Ascending aorta (tissue), 2 donors: ENCODE data around the gene PTTG1. TPM values are rescaled to one million over a fixed set of nuclear protein-coding genes. Genes with fewer than 3 reads are reported as not detected.

Experiments
- DNase-seq, 2 donors: peaks; one replicate each; pipeline ENCODE4 v3.0.0-alpha.2; 2019; ENCODE audit warnings: low spot score in 2 of 2
- H3K27ac ChIP-seq, 2 donors: fragments of 200-600 bp; sonication (generic); one replicate each; pipeline ENCODE4 v1.5.1; 2016 to 2017; ENCODE audit warnings: mild to moderate bottlenecking in 1 of 2
- H3K27me3 ChIP-seq: fragments of 200-600 bp; sonication (generic); one replicate; pipeline ENCODE4 v1.5.1; 2017
- H3K36me3 ChIP-seq, 2 donors: fragments of 200-600 bp; sonication (generic); one replicate each; pipeline ENCODE4 v1.5.1; 2016
- H3K4me1 ChIP-seq, 2 donors: fragments of 200-600 bp; sonication (generic); one replicate each; pipeline ENCODE4 v1.5.1; 2016 to 2017; ENCODE audit warnings: mild to moderate bottlenecking in 1 of 2
- H3K4me3 ChIP-seq, 2 donors: fragments of 200-600 bp; sonication (generic); one replicate each; pipeline ENCODE4 v1.5.1; 2016 to 2017; ENCODE audit warnings: mild to moderate bottlenecking in 1 of 2
- H3K9me3 ChIP-seq, 2 donors: fragments of 200-600 bp; sonication (generic); one replicate each; pipeline ENCODE4 v1.5.1; 2016
- intact Hi-C: fragments of 100-400 bp; cut with DNase I; formaldehyde crosslinking; loops from one replicate; pipeline ENCODE4 v1.15.1; 2023
- total RNA-seq: library from RNA; depleted of rRNA; stranded (reverse); fragments of >200 nt; gene quantifications from one replicate; pipeline ENCODE4 v1.1.0, GENCODE V29; 2016
- TF ChIP-seq, protein P1 (sequence below), 3 experiments: fragments of 200-600 bp in 2 of 3; fragments of 450-650 bp in 1 of 3; sonication (generic) in 2 of 3; IDR thresholded peaks; one replicate each; pipeline ENCODE4 v1.5.1; 2016 to 2019; ENCODE audit warnings: antibody characterized with exemption in 3 of 3, mild to moderate bottlenecking in 1 of 3, moderate library complexity in 1 of 3

Gene PTTG1
- total RNA-seq, 1 donor from 2014 or later, result 8.6 TPM

DNA sequence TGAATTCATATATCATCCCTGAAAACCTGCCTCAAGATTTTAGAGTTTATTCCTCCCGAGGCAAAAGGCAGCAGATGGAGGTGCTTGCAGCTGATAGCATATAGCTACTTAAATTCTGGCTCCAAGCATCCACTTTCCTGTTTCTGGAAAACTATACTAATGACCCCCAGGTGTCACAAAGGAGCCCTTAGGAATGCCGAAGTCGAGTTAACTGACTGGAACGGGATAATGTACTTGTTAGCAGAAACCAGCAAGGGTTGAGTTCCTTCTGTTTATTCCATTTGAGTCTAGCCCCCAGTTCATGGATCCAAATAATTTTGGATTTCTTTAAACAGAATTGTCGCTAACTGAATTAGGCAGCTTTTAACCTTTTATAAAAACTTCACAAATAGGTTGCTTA is 44.5 kb downstream of the PTTG1 start:
- H3K27ac ChIP-seq, result peak overlapping the region; percentile 21 to 72
- DNase-seq, result no peak
- no peaks in the 10 kb centered on the region for H3K36me3 ChIP-seq
- intact Hi-C loops, result no loop called here
- no peaks in the 10 kb centered on the region for H3K9me3 ChIP-seq
- H3K4me3 ChIP-seq, result no peak overlapping the region
- H3K4me1 ChIP-seq, result peaks cover 0 to 9% of the 10 kb centered on the region in 2 donors
- TF ChIP-seq, protein P1, sequence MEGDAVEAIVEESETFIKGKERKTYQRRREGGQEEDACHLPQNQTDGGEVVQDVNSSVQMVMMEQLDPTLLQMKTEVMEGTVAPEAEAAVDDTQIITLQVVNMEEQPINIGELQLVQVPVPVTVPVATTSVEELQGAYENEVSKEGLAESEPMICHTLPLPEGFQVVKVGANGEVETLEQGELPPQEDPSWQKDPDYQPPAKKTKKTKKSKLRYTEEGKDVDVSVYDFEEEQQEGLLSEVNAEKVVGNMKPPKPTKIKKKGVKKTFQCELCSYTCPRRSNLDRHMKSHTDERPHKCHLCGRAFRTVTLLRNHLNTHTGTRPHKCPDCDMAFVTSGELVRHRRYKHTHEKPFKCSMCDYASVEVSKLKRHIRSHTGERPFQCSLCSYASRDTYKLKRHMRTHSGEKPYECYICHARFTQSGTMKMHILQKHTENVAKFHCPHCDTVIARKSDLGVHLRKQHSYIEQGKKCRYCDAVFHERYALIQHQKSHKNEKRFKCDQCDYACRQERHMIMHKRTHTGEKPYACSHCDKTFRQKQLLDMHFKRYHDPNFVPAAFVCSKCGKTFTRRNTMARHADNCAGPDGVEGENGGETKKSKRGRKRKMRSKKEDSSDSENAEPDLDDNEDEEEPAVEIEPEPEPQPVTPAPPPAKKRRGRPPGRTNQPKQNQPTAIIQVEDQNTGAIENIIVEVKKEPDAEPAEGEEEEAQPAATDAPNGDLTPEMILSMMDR (IDR thresholded peaks at IDR 0.05), result no peak
- H3K27me3 ChIP-seq, result no peaks in the 10 kb centered on the region

DNA sequence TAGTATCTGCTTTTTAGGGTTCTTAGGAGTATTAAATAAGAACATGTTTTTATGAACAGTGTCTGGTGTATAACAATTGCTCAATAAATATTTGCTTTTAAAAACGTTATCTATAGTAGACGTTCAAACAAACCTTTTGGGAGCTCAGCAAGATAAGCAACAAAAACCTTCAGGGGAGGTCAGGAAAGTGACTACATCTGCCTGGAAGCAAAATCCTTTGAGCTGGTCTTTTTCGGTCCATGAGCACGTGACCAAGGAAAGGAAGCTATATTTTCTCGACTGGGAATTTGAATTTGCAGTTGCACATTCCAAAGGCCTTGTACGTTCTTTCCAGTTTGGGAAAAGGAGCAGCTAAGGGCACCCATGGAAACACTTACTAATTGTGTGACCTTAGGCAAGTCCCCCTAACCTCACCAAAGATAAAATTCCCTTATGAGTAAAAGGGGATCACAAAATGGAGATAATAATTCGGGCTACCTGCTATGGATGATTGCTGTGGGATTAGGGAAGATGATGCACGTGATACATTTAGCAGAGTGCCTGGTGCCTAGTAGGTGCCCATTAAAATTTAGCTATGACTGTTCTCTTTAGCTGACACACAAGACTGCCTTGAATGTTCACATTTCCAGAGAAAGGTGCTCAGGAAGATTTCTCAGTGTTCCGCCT is 45.4 kb downstream of the PTTG1 start:
- H3K27me3 ChIP-seq, result no peaks in the 10 kb centered on the region
- H3K9me3 ChIP-seq, result no peaks in the 10 kb centered on the region
- no peak for DNase-seq
- TF ChIP-seq, protein P1 (IDR thresholded peaks at IDR 0.05), result no peak
- peaks cover 0 to 9% of the 10 kb centered on the region in 2 donors for H3K4me1 ChIP-seq
- H3K27ac ChIP-seq, result peak overlapping the region; percentile 21 to 72
- intact Hi-C loops, result no loop called here
- peak overlapping the region in 1 of 2 donors; percentile 47 for H3K4me3 ChIP-seq
- H3K36me3 ChIP-seq, result no peaks in the 10 kb centered on the region

DNA sequence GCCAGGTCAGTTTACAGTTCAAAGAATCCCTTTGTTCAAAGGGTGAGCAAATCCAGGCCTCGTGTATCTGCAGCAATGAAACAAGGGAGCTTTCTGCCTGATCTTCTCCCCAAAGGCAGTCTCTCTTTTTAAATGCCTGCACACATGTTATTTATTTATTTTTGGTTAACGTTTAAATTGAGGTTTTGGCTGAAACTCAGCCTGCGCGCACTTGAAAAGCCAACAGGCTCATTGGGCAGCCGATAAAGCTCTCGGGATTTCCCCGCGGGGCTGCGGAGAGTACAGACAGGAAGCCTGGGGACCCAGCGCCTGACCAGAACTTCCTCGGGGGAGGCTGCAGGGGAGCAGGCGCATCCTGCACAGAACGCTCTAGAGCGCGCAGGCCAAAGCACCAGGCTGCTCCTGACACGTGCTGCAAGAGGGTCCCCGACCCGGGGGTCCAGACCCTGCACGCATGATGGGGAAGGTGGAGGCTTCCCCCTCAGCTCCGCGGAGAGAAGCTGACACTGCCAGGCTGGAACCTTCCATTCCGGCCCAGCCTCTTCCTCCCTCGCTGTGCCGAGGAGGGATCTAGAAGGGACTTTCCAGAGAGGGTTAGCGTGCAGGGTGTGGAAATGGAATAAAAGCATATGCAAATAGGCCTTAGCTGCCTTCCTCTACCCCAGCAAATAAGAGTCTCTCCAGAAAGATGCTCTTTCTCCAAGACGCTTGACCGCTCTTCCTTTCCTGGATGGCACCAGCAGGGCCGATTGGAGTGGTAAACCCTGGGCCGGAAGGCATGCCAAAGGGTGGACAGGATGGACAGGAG is 46.1 kb downstream of the PTTG1 start:
- intact Hi-C loops, result no loop called here

DNA sequence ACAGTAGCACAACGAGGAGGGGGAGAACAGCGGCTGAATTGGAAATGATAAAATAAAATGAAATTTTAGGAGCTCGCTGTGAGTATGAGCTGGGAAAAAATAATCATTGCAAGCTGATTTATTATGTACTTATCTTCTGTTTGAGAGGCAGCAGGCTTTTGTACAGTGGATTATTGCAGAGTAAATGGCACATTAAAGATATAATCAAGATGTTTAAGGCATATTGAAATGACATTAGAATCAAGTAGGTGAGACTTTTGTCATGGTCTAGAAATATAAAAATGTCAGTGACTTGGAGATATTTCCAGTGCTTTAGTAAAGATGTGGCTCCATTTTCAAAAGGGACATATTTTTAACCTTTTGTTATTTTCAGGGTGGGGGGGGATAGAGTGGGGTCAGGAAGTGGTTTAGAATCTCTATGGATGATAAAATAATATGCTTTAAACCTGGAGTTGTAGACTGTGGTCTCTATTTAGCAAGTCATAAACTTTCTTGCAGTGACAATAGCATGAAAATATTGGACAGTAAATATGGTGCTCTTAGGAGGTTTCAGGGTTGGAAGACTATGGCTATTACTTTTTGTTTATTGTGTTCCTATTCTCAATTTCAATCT is 46.8 kb downstream of the PTTG1 start:
- intact Hi-C loops, result no loop called here
- no peak overlapping the region for H3K27ac ChIP-seq
- H3K4me3 ChIP-seq, result peak overlapping the region in 1 of 2 donors; percentile 47

More for the DNA sequence above, 46.1 kb downstream of the PTTG1 start:
- TF ChIP-seq, protein P1 (IDR thresholded peaks at IDR 0.05), result no peak
- H3K27ac ChIP-seq, result peak overlapping the region in 1 of 2 donors; percentile 72
- no peaks in the 10 kb centered on the region for H3K27me3 ChIP-seq
- H3K36me3 ChIP-seq, result no peaks in the 10 kb centered on the region
- peak in 1 of 2 donors; percentile 73 for DNase-seq
- peak overlapping the region in 1 of 2 donors; percentile 47 for H3K4me3 ChIP-seq
- no peaks in the 10 kb centered on the region for H3K9me3 ChIP-seq
- peaks cover 0 to 9% of the 10 kb centered on the region in 2 donors for H3K4me1 ChIP-seq

More for the DNA sequence above, 46.8 kb downstream of the PTTG1 start:
- DNase-seq, result no peak
- no peaks in the 10 kb centered on the region for H3K27me3 ChIP-seq
- TF ChIP-seq, protein P1 (IDR thresholded peaks at IDR 0.05), result no peak
- no peaks in the 10 kb centered on the region for H3K36me3 ChIP-seq
- peaks cover 0 to 9% of the 10 kb centered on the region in 2 donors for H3K4me1 ChIP-seq
- no peaks in the 10 kb centered on the region for H3K9me3 ChIP-seq
